GM06990 (cell line): ENCODE measurements around the gene GBF1.
A peak's percentile ranks its signal among the peaks of the same experiment; 100 is the strongest.

Experiments
- DNase-seq: peaks from one replicate; pipeline ENCODE4 v3.0.0-alpha.2; 2011; ENCODE audit not compliant: insufficient read length; ENCODE audit errors: extremely low read depth
- H3K27me3 ChIP-seq: replicated peaks from 2 replicates; pipeline ENCODE4 v1.6.0; 2011; ENCODE audit warnings: low read length; ENCODE audit not compliant: control insufficient read depth, insufficient read depth
- H3K36me3 ChIP-seq: 2 replicates; pipeline ENCODE4 v1.5.1; 2011; ENCODE audit warnings: low read length; ENCODE audit not compliant: control insufficient read depth, insufficient read depth
- H3K4me3 ChIP-seq: replicated peaks from 2 replicates; pipeline ENCODE4 v1.5.1; 2011; ENCODE audit warnings: low read depth, mild to moderate bottlenecking, control low read depth, low read length
- TF ChIP-seq, protein P1 (sequence below): IDR thresholded peaks from 2 replicates; pipeline ENCODE4 v1.5.1; 2011; ENCODE audit warnings: low read length, control low read depth, mild to moderate bottlenecking, inconsistent platforms; ENCODE audit not compliant: insufficient read depth, poor library complexity, severe bottlenecking

The GBF1 gene

GRCh38 chr10:102245082-102245931 is at the start of gene GBF1:
GBF1 (plus strand) TSS chr10:102245532; CDS start chr10:102258939, 13,407 bp downstream.
- TF ChIP-seq, protein P1, sequence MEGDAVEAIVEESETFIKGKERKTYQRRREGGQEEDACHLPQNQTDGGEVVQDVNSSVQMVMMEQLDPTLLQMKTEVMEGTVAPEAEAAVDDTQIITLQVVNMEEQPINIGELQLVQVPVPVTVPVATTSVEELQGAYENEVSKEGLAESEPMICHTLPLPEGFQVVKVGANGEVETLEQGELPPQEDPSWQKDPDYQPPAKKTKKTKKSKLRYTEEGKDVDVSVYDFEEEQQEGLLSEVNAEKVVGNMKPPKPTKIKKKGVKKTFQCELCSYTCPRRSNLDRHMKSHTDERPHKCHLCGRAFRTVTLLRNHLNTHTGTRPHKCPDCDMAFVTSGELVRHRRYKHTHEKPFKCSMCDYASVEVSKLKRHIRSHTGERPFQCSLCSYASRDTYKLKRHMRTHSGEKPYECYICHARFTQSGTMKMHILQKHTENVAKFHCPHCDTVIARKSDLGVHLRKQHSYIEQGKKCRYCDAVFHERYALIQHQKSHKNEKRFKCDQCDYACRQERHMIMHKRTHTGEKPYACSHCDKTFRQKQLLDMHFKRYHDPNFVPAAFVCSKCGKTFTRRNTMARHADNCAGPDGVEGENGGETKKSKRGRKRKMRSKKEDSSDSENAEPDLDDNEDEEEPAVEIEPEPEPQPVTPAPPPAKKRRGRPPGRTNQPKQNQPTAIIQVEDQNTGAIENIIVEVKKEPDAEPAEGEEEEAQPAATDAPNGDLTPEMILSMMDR: no peak

DNA sequence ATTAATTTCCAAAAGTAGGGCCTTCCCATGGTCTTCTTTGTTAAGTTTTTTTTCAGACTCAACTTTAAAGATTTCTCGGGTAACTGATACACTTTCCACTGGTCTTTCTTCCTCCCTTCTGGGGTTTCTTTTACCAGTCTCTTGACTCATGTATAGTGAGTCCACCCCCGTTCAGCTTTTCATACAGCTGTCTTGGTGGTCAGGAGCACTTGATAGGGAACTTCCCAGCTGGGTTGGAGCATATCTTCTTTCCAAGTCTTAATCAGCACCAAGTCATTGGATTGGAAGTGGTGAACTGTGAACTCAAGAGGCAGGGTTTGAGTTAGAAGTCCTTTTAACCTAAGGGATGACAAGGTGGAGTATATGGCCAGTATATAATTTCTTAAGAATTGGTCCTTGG is 48.4 kb upstream of the GBF1 start:
- Histone ChIP-seq H3K27me3 (no peaks in the 10 kb centered on the region), H3K36me3 (no peaks in the 10 kb centered on the region), H3K4me3 (no peak overlapping the region)
- TF ChIP-seq, protein P1: no peak
- DNase-seq: no peak

More at GRCh38 chr10:102245082-102245931, at the start of gene GBF1:
- Histone ChIP-seq H3K27me3 (no peaks in the 10 kb centered on the region), H3K36me3 (peaks cover 2% of the 10 kb centered on the region), H3K4me3 (peak within 1 kb of the TSS; percentile 99)
- DNase-seq: peak; percentile 93

DNA sequence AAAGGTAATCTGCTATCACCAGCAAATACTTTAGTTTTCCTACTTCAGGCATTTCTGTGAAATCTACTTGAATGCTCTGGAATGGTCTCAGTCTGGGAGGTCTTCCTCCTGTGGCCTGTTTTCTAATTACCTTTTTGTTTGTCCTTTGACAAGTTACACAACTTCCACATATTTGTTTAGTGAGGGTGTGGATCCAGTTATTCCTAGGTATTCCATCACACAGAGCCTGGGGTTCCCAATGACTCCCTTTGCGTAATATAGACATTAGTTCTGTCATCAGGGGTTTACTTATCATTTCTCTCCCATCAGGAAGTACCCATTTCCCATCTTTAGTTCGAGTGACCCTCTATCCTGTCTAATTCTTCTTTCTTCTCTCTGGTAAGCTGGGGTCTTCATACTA is 47.3 kb upstream of the GBF1 start:
- no peak overlapping the region for H3K4me3 ChIP-seq
- TF ChIP-seq, protein P1: no peak
- no peaks in the 10 kb centered on the region for H3K36me3 ChIP-seq
- H3K27me3 ChIP-seq: no peaks in the 10 kb centered on the region
- no peak for DNase-seq

DNA sequence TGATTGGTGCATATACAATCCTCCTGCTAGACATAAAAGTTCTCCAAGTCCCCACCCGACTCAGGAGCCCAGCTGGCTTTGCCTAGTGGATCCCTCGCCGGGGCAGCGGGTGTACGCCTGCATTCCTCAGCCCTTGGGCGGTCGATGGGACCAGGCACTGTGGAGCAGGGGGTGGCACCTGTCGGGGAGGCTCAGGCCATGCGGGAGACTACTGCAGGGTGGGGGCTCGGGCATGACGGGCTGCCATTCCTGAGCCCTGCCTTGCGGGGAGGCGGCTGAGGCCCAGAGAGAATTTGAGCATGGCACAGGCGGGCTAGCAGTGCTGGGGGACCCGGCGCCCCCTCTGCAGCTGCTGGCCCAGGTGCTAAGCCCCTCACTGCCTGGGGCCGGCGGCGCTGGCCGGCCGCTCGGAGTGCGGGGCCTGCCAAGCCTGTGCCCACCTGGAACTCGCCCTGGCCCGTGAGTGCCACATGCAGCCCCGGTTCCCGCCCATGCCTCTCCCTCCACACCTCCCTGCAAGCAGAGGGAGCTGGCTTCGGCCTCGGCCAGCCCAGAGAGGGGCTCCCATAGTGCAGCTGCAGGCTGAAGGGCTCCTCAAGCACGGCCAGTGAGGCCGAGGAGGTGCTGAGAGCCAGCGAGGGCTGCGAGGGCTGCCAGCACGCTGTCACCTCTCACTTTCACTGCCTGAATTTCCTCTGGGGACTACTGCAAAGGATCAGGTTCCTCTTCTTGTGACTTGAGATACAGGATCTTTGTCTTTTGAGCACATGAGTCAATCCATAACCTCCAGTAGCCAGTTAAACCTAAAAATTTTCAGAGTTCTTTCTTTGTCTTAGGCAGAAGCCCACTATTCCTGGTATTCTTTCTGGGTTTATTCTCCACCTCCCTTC is 44.3 kb upstream of the GBF1 start:
- no peak for DNase-seq
- Histone ChIP-seq H3K4me3 (no peak overlapping the region), H3K36me3 (no peaks in the 10 kb centered on the region), H3K27me3 (no peaks in the 10 kb centered on the region)
- TF ChIP-seq, protein P1: no peak

- TF ChIP-seq, protein P1: no peak
- no peak for DNase-seq
- Histone ChIP-seq H3K27me3 (no peaks in the 10 kb centered on the region), H3K36me3 (no peaks in the 10 kb centered on the region), H3K4me3 (no peak overlapping the region)
These were observed 42.9 kb upstream of the GBF1 start for GRCh38 chr10:102202386-102202785.
